ENCODE results near the gene GTPBP6.
"Not testable (repeated sequence)": the region's sequence is repeated elsewhere in the genome, so short reads cannot be mapped to it uniquely, and the experiment has no call there.

GTPBP6 gene

GRCh38 chrX:329291-329910 lies 10.8 kb upstream of the GTPBP6 start:
- H2AFZ ChIP-seq (ENCODE audit: insufficient read depth, low read length, poor library complexity): no peak overlapping the region
- peaks cover 2% of the 10 kb centered on the region for H3K79me1 ChIP-seq (ENCODE audit: low read length)
- peaks cover 13 to 17% of the 10 kb centered on the region in 2 experiments for H3K36me3 ChIP-seq (ENCODE audit: control insufficient read depth in 1 of 2, insufficient read depth in 2 of 2, low read length in 2 of 2)
- no peak overlapping the region for H4K8ac ChIP-seq (ENCODE audit: low read depth, low read length)
- H2BK12ac ChIP-seq (ENCODE audit: low read length): no peak overlapping the region
- peaks cover 3% of the 10 kb centered on the region for H3K9me3 ChIP-seq (ENCODE audit: insufficient read depth, low read depth, low read length)
- H2BK120ac ChIP-seq (ENCODE audit: insufficient read depth, low read length, poor library complexity): no peak overlapping the region
- H3K79me2 ChIP-seq (ENCODE audit: control insufficient read depth, insufficient read depth, low read length, poor library complexity): no peaks in the 10 kb centered on the region
- peaks cover 8 to 9% of the 10 kb centered on the region in 2 experiments for H3K4me1 ChIP-seq (ENCODE audit: control insufficient read depth in 1 of 2, insufficient read depth in 2 of 2, low read length in 2 of 2)
- H3K14ac ChIP-seq (ENCODE audit: low read length): no peak overlapping the region
- no peak overlapping the region for H3K18ac ChIP-seq (ENCODE audit: low read length)
- H3K27ac ChIP-seq (ENCODE audit: low read depth, low read length): no peak overlapping the region
- H3K27me3 ChIP-seq (ENCODE audit: insufficient read depth, low read length): no peaks in the 10 kb centered on the region
- no peak overlapping the region for H2BK5ac ChIP-seq (ENCODE audit: low read depth, low read length, poor library complexity)
- DNase-seq: no peak
- no peak overlapping the region for H3K4me2 ChIP-seq (ENCODE audit: low read length)
- no peak overlapping the region for H4K12ac ChIP-seq (ENCODE audit: low read depth, low read length)
- H4K91ac ChIP-seq (ENCODE audit: low read depth, low read length): no peak overlapping the region
- H3K4ac ChIP-seq (ENCODE audit: low read depth, low read length): no peak overlapping the region
- H3K4me3 ChIP-seq (ENCODE audit: low read depth, low read length): peak overlapping the region; percentile 49
- no peak overlapping the region for H3K9ac ChIP-seq (ENCODE audit: low read length)
- no peak overlapping the region for H2AK5ac ChIP-seq (ENCODE audit: low read length)
- no CpG with 5 or more reads among the region's 23 CpGs for WGBS (ENCODE audit: extremely low coverage, insufficient coverage, insufficient read length)
- no peak overlapping the region for H3K23ac ChIP-seq (ENCODE audit: low read length)

GRCh38 chrX:327660-328126 lies 9.1 kb upstream of the GTPBP6 start:
- H4K8ac ChIP-seq (ENCODE audit: low read depth, low read length): no peak overlapping the region
- no peaks in the 10 kb centered on the region for H3K27me3 ChIP-seq (ENCODE audit: insufficient read depth, low read length)
- H3K4ac ChIP-seq (ENCODE audit: low read depth, low read length): no peak overlapping the region
- no peak overlapping the region for H3K14ac ChIP-seq (ENCODE audit: low read length)
- H3K79me2 ChIP-seq (ENCODE audit: control insufficient read depth, insufficient read depth, low read length, poor library complexity): no peaks in the 10 kb centered on the region
- H3K4me3 ChIP-seq (ENCODE audit: low read depth, low read length): no peak overlapping the region
- no peak overlapping the region for H2AFZ ChIP-seq (ENCODE audit: insufficient read depth, low read length, poor library complexity)
- no peak overlapping the region for H3K4me2 ChIP-seq (ENCODE audit: low read length)
- H3K79me1 ChIP-seq (ENCODE audit: low read length): peaks cover 2% of the 10 kb centered on the region
- H3K27ac ChIP-seq (ENCODE audit: low read depth, low read length): no peak overlapping the region
- no peak overlapping the region for H4K91ac ChIP-seq (ENCODE audit: low read depth, low read length)
- no peak for DNase-seq
- no peak overlapping the region for H2BK12ac ChIP-seq (ENCODE audit: low read length)
- no peak overlapping the region for H2BK120ac ChIP-seq (ENCODE audit: insufficient read depth, low read length, poor library complexity)
- H3K18ac ChIP-seq (ENCODE audit: low read length): no peak overlapping the region
- no peak overlapping the region for H2AK5ac ChIP-seq (ENCODE audit: low read length)
- peaks cover 3% of the 10 kb centered on the region for H3K9me3 ChIP-seq (ENCODE audit: insufficient read depth, low read depth, low read length)
- H2BK5ac ChIP-seq (ENCODE audit: low read depth, low read length, poor library complexity): no peak overlapping the region
- no peak overlapping the region for H4K12ac ChIP-seq (ENCODE audit: low read depth, low read length)
- no peak overlapping the region for H3K9ac ChIP-seq (ENCODE audit: low read length)
- peaks cover 2% of the 10 kb centered on the region in 2 experiments for H3K36me3 ChIP-seq (ENCODE audit: control insufficient read depth in 1 of 2, insufficient read depth in 2 of 2, low read length in 2 of 2)
- no CpG with 5 or more reads among the region's 33 CpGs for WGBS (ENCODE audit: extremely low coverage, insufficient coverage, insufficient read length)
- peaks cover 9 to 12% of the 10 kb centered on the region in 2 experiments for H3K4me1 ChIP-seq (ENCODE audit: control insufficient read depth in 1 of 2, insufficient read depth in 2 of 2, low read length in 2 of 2)
- H3K23ac ChIP-seq (ENCODE audit: low read length): no peak overlapping the region

GRCh38 chrX:324664-325063 lies 6.1 kb upstream of the GTPBP6 start:
- H2AK5ac ChIP-seq (ENCODE audit: low read length); H2BK120ac ChIP-seq (ENCODE audit: insufficient read depth, low read length, poor library complexity); H3K9ac ChIP-seq (ENCODE audit: low read length); H3K79me2 ChIP-seq (ENCODE audit: control insufficient read depth, insufficient read depth, low read length, poor library complexity); H3K4ac ChIP-seq (ENCODE audit: low read depth, low read length); H3K79me1 ChIP-seq (ENCODE audit: low read length); H3K36me3 ChIP-seq (ENCODE audit: control insufficient read depth in 1 of 2, insufficient read depth in 2 of 2, low read length in 2 of 2); H3K18ac ChIP-seq (ENCODE audit: low read length); H3K4me3 ChIP-seq (ENCODE audit: low read depth, low read length); H3K27ac ChIP-seq (ENCODE audit: low read depth, low read length); H4K91ac ChIP-seq (ENCODE audit: low read depth, low read length); H2BK5ac ChIP-seq (ENCODE audit: low read depth, low read length, poor library complexity); H2AFZ ChIP-seq (ENCODE audit: insufficient read depth, low read length, poor library complexity); H3K14ac ChIP-seq (ENCODE audit: low read length); H4K8ac ChIP-seq (ENCODE audit: low read depth, low read length); H2BK12ac ChIP-seq (ENCODE audit: low read length); H3K23ac ChIP-seq (ENCODE audit: low read length); H4K12ac ChIP-seq (ENCODE audit: low read depth, low read length); DNase-seq; H3K9me3 ChIP-seq (ENCODE audit: insufficient read depth, low read depth, low read length); H3K4me1 ChIP-seq (ENCODE audit: control insufficient read depth in 1 of 2, insufficient read depth in 2 of 2, low read length in 2 of 2); H3K27me3 ChIP-seq (ENCODE audit: insufficient read depth, low read length); H3K4me2 ChIP-seq (ENCODE audit: low read length): not testable (repeated sequence)
- no CpG with 5 or more reads among the region's 14 CpGs for WGBS (ENCODE audit: extremely low coverage, insufficient coverage, insufficient read length)

GRCh38 chrX:323721-324628 lies 5.4 kb upstream of the GTPBP6 start:
- Histone ChIP-seq H3K36me3 (ENCODE audit: control insufficient read depth in 1 of 2, insufficient read depth in 2 of 2, low read length in 2 of 2) (no peaks in the 10 kb centered on the region), H4K12ac (ENCODE audit: low read depth, low read length) (no peak overlapping the region), H2BK120ac (ENCODE audit: insufficient read depth, low read length, poor library complexity) (no peak overlapping the region), H3K9ac (ENCODE audit: low read length) (no peak overlapping the region), H3K4me1 (ENCODE audit: control insufficient read depth in 1 of 2, insufficient read depth in 2 of 2, low read length in 2 of 2) (peaks cover 0 to 10% of the 10 kb centered on the region in 2 experiments), H3K9me3 (ENCODE audit: insufficient read depth, low read depth, low read length) (peaks cover 3% of the 10 kb centered on the region), H3K27ac (ENCODE audit: low read depth, low read length) (no peak overlapping the region), H3K79me2 (ENCODE audit: control insufficient read depth, insufficient read depth, low read length, poor library complexity) (peaks cover 16% of the 10 kb centered on the region), H4K8ac (ENCODE audit: low read depth, low read length) (no peak overlapping the region), H3K4me2 (ENCODE audit: low read length) (no peak overlapping the region), H2AK5ac (ENCODE audit: low read length) (no peak overlapping the region), H2BK12ac (ENCODE audit: low read length) (no peak overlapping the region), H3K27me3 (ENCODE audit: insufficient read depth, low read length) (no peaks in the 10 kb centered on the region), H3K4me3 (ENCODE audit: low read depth, low read length) (no peak overlapping the region), H3K18ac (ENCODE audit: low read length) (no peak overlapping the region), H3K4ac (ENCODE audit: low read depth, low read length) (no peak overlapping the region), H3K79me1 (ENCODE audit: low read length) (peaks cover 12% of the 10 kb centered on the region), H3K14ac (ENCODE audit: low read length) (no peak overlapping the region), H2AFZ (ENCODE audit: insufficient read depth, low read length, poor library complexity) (no peak overlapping the region), H2BK5ac (ENCODE audit: low read depth, low read length, poor library complexity) (no peak overlapping the region), H4K91ac (ENCODE audit: low read depth, low read length) (peak overlapping the region; percentile 0), H3K23ac (ENCODE audit: low read length) (no peak overlapping the region)
- no CpG with 5 or more reads among the region's 38 CpGs for WGBS (ENCODE audit: extremely low coverage, insufficient coverage, insufficient read length)
- peak; percentile 72 to 73 for DNase-seq
